ENCODE measurements around the gene SYPL2.

DNA sequence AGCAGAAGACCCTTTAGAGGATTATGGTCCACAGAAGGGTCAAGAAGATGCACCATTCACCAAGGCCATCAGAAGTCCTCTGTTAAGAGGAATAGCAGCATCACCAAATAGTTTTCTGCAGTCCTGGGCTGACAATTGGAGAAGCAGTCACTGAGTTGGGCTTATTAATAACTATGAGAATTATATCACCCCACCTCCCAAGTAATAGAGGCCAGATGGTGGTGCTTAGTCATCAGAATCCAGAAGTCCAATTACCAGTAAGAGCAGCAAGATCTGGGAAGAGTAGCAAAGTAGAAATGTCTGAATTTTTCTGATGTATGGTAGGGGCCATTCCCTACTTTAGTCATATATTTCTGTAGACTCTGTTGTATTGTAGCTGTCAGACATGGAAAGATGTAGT is 34.0 kb upstream of the SYPL2 start:
- TF ChIP-seq POLR2A (IDR thresholded peaks at IDR 0.05) (no peak), CTCF (IDR thresholded peaks at IDR 0.05) (no peak)

Data from lower leg skin (tissue), 3 donors.